ENCODE results near the gene PRR22.

PRR22 gene

GRCh38 chr19:5824751-5825150 lies 40.2 kb upstream of the PRR22 start:
- no peak for DNase-seq
- WGBS (ENCODE audit: extremely low coverage, insufficient coverage, low lambda C conversion rate), result no CpG with 5 or more reads among the region's 10 CpGs
- H3K4me2 ChIP-seq (ENCODE audit: low read length), result no peak overlapping the region

GRCh38 chr19:5823579-5824281 lies 39.2 kb upstream of the PRR22 start:
- Histone ChIP-seq H3K18ac (ENCODE audit: low read length) (no peak overlapping the region), H3K23ac (ENCODE audit: low read length) (no peak overlapping the region), H3K4me3 (ENCODE audit: low read length) (no peak overlapping the region), H3K79me1 (ENCODE audit: low read length) (no peaks in the 10 kb centered on the region), H2BK120ac (ENCODE audit: low read depth, low read length) (no peak overlapping the region), H4K5ac (ENCODE audit: low read length) (no peak overlapping the region), H2BK15ac (replicated peaks; ENCODE audit: low read depth) (no peak overlapping the region), H3K79me2 (ENCODE audit: control insufficient read depth, insufficient read depth, low read length) (no peaks in the 10 kb centered on the region), H3K27ac (ENCODE audit: low read depth, low read length) (no peak overlapping the region), H3K56ac (ENCODE audit: low read length) (no peak overlapping the region), H4K8ac (ENCODE audit: low read depth, low read length) (no peak overlapping the region), H3K4ac (ENCODE audit: low read depth, low read length) (no peak overlapping the region), H2BK5ac (ENCODE audit: low read length) (no peak overlapping the region), H3K4me1 (ENCODE audit: control insufficient read depth, low read depth, low read length) (peaks cover 2% of the 10 kb centered on the region), H3K36me3 (ENCODE audit: control insufficient read depth, insufficient read depth, low read length) (no peaks in the 10 kb centered on the region), H2AK5ac (ENCODE audit: low read length) (no peak overlapping the region), H3K4me2 (ENCODE audit: low read length) (no peak overlapping the region), H3K9ac (ENCODE audit: low read length) (no peak overlapping the region), H3K27me3 (ENCODE audit: insufficient read depth, low read length, poor library complexity) (no peaks in the 10 kb centered on the region)
- WGBS (ENCODE audit: extremely low coverage, insufficient coverage, low lambda C conversion rate), result no CpG with 5 or more reads among the region's 30 CpGs
- DNase-seq, result peak; percentile 47

More at GRCh38 chr19:5824751-5825150, 40.2 kb upstream of the PRR22 start:
- no peak overlapping the region for H4K8ac ChIP-seq (ENCODE audit: low read depth, low read length)
- no peaks in the 10 kb centered on the region for H3K36me3 ChIP-seq (ENCODE audit: control insufficient read depth, insufficient read depth, low read length)
- H3K18ac ChIP-seq (ENCODE audit: low read length), result no peak overlapping the region
- no peak overlapping the region for H3K23ac ChIP-seq (ENCODE audit: low read length)
- H3K27me3 ChIP-seq (ENCODE audit: insufficient read depth, low read length, poor library complexity), result no peaks in the 10 kb centered on the region
- no peaks in the 10 kb centered on the region for H3K79me1 ChIP-seq (ENCODE audit: low read length)
- no peak overlapping the region for H2BK5ac ChIP-seq (ENCODE audit: low read length)
- H2BK15ac ChIP-seq (replicated peaks; ENCODE audit: low read depth), result no peak overlapping the region
- H3K79me2 ChIP-seq (ENCODE audit: control insufficient read depth, insufficient read depth, low read length), result no peaks in the 10 kb centered on the region
- no peak overlapping the region for H3K9ac ChIP-seq (ENCODE audit: low read length)
- no peak overlapping the region for H3K56ac ChIP-seq (ENCODE audit: low read length)
- no peak overlapping the region for H3K4me3 ChIP-seq (ENCODE audit: low read length)
- H4K5ac ChIP-seq (ENCODE audit: low read length), result no peak overlapping the region
- peaks cover 3% of the 10 kb centered on the region for H3K4me1 ChIP-seq (ENCODE audit: control insufficient read depth, low read depth, low read length)
- no peak overlapping the region for H2BK120ac ChIP-seq (ENCODE audit: low read depth, low read length)
- no peak overlapping the region for H3K4ac ChIP-seq (ENCODE audit: low read depth, low read length)
- H3K27ac ChIP-seq (ENCODE audit: low read depth, low read length), result no peak overlapping the region
- H2AK5ac ChIP-seq (ENCODE audit: low read length), result no peak overlapping the region

DNA sequence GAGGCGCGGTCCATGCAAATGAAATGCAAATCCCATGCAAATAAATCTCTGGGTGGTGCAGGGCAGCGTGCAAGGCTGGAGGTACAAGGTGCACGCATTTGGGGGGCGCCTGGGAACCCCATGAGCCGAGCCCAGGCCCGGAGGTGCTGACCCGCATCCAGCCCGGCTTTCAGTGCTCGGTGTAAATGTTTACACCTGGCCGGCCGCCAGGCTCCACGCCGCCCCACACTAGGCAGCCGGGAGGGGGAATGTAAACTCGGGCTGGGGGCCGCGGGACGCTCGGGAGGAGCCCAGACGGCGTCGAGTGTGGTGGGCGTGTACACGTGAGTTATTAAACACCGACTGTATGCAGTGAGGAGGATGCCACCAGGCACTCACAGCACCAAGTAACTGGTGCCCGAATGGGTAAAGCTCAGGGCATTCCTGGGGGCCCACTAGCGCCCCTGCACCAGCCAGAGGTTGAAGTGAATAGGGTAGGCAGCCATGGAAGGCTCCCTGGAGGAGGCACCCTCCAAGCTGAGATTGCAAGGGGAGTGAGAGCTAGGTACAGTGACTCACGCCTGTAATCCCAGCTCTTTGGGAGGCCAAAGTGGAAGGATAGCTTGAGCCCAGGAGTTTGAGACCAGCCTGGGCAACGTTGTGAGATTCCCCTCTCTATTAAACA lies 37.8 kb upstream of the PRR22 start:
- Histone ChIP-seq H2BK15ac (replicated peaks; ENCODE audit: low read depth) (no peak overlapping the region), H3K79me2 (ENCODE audit: control insufficient read depth, insufficient read depth, low read length) (no peaks in the 10 kb centered on the region), H3K9ac (ENCODE audit: low read length) (no peak overlapping the region), H3K36me3 (ENCODE audit: control insufficient read depth, insufficient read depth, low read length) (no peaks in the 10 kb centered on the region), H3K79me1 (ENCODE audit: low read length) (no peaks in the 10 kb centered on the region), H2BK5ac (ENCODE audit: low read length) (no peak overlapping the region), H3K4ac (ENCODE audit: low read depth, low read length) (no peak overlapping the region), H3K4me3 (ENCODE audit: low read length) (no peak overlapping the region), H4K8ac (ENCODE audit: low read depth, low read length) (no peak overlapping the region), H3K27ac (ENCODE audit: low read depth, low read length) (no peak overlapping the region), H3K4me2 (ENCODE audit: low read length) (no peak overlapping the region), H3K18ac (ENCODE audit: low read length) (no peak overlapping the region), H3K23ac (ENCODE audit: low read length) (no peak overlapping the region), H4K5ac (ENCODE audit: low read length) (no peak overlapping the region), H2BK120ac (ENCODE audit: low read depth, low read length) (no peak overlapping the region), H3K56ac (ENCODE audit: low read length) (no peak overlapping the region), H2AK5ac (ENCODE audit: low read length) (no peak overlapping the region), H3K27me3 (ENCODE audit: insufficient read depth, low read length, poor library complexity) (no peaks in the 10 kb centered on the region), H3K4me1 (ENCODE audit: control insufficient read depth, low read depth, low read length) (no peaks in the 10 kb centered on the region)
- DNase-seq, result no peak
- WGBS (ENCODE audit: extremely low coverage, insufficient coverage, low lambda C conversion rate), result no CpG with 5 or more reads among the region's 30 CpGs

DNA sequence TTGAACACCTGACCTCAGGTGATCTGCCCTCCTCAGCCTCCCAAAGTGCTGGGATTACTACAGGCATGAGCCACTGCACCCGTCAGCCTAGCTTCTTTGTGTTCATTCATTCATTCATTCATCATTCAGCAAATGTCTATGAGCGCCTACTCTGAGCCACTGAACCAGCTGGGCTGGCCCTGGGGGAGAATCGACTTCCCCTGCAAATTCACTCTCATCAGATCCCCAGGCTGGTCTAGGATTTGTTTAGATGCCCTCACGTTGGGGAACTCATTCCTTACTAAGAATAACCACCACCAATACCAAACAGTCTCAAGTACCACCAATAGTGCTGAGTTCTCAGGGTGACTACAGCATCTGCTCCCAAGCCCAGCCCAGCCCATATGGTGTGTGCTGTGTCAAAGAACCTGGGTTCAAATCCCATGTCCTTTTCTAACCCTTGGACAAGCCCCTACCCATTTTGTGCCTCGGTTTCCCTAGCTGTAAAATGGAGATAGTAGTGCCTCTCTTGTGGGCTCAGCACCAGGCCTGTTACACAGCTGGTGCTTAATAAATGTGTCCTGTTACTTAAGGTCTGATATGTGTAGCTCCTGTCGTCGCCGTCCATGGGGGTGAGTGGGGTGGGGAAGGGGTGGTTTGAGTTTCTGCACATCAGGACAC lies 37.1 kb upstream of the PRR22 start:
- Histone ChIP-seq H3K79me2 (ENCODE audit: control insufficient read depth, insufficient read depth, low read length) (no peaks in the 10 kb centered on the region), H2BK15ac (replicated peaks; ENCODE audit: low read depth) (no peak overlapping the region), H3K56ac (ENCODE audit: low read length) (no peak overlapping the region), H3K36me3 (ENCODE audit: control insufficient read depth, insufficient read depth, low read length) (no peaks in the 10 kb centered on the region), H3K4ac (ENCODE audit: low read depth, low read length) (no peak overlapping the region), H4K8ac (ENCODE audit: low read depth, low read length) (no peak overlapping the region), H3K4me3 (ENCODE audit: low read length) (no peak overlapping the region), H2BK120ac (ENCODE audit: low read depth, low read length) (no peak overlapping the region), H3K9ac (ENCODE audit: low read length) (no peak overlapping the region), H3K27ac (ENCODE audit: low read depth, low read length) (no peak overlapping the region), H3K27me3 (ENCODE audit: insufficient read depth, low read length, poor library complexity) (no peaks in the 10 kb centered on the region), H3K4me1 (ENCODE audit: control insufficient read depth, low read depth, low read length) (no peaks in the 10 kb centered on the region), H2BK5ac (ENCODE audit: low read length) (no peak overlapping the region), H4K5ac (ENCODE audit: low read length) (no peak overlapping the region), H3K23ac (ENCODE audit: low read length) (no peak overlapping the region), H2AK5ac (ENCODE audit: low read length) (no peak overlapping the region), H3K18ac (ENCODE audit: low read length) (no peak overlapping the region), H3K4me2 (ENCODE audit: low read length) (no peak overlapping the region), H3K79me1 (ENCODE audit: low read length) (no peaks in the 10 kb centered on the region)
- no CpG with 5 or more reads among the region's 8 CpGs for WGBS (ENCODE audit: extremely low coverage, insufficient coverage, low lambda C conversion rate)
- no peak for DNase-seq

GRCh38 chr19:5820785-5821184 lies 36.2 kb upstream of the PRR22 start:
- no peak for DNase-seq
- Histone ChIP-seq H3K36me3 (ENCODE audit: control insufficient read depth, insufficient read depth, low read length) (no peaks in the 10 kb centered on the region), H3K27me3 (ENCODE audit: insufficient read depth, low read length, poor library complexity) (no peaks in the 10 kb centered on the region), H3K79me1 (ENCODE audit: low read length) (no peaks in the 10 kb centered on the region), H3K4me3 (ENCODE audit: low read length) (no peak overlapping the region), H2BK15ac (replicated peaks; ENCODE audit: low read depth) (no peak overlapping the region), H3K4me1 (ENCODE audit: control insufficient read depth, low read depth, low read length) (no peaks in the 10 kb centered on the region), H3K23ac (ENCODE audit: low read length) (no peak overlapping the region), H4K8ac (ENCODE audit: low read depth, low read length) (no peak overlapping the region), H3K9ac (ENCODE audit: low read length) (no peak overlapping the region), H3K79me2 (ENCODE audit: control insufficient read depth, insufficient read depth, low read length) (no peaks in the 10 kb centered on the region), H2BK120ac (ENCODE audit: low read depth, low read length) (no peak overlapping the region), H3K4ac (ENCODE audit: low read depth, low read length) (no peak overlapping the region), H3K4me2 (ENCODE audit: low read length) (no peak overlapping the region), H2BK5ac (ENCODE audit: low read length) (no peak overlapping the region), H2AK5ac (ENCODE audit: low read length) (no peak overlapping the region), H3K27ac (ENCODE audit: low read depth, low read length) (no peak overlapping the region), H4K5ac (ENCODE audit: low read length) (no peak overlapping the region), H3K18ac (ENCODE audit: low read length) (no peak overlapping the region), H3K56ac (ENCODE audit: low read length) (no peak overlapping the region)
- no CpG with 5 or more reads among the region's 6 CpGs for WGBS (ENCODE audit: extremely low coverage, insufficient coverage, low lambda C conversion rate)
